ENCODE measurements around the gene ATP8A1.
"Not testable (repeated sequence)": the region's sequence is repeated elsewhere in the genome, so short reads cannot be mapped to it uniquely, and the experiment has no call there.

Gene ATP8A1

DNA sequence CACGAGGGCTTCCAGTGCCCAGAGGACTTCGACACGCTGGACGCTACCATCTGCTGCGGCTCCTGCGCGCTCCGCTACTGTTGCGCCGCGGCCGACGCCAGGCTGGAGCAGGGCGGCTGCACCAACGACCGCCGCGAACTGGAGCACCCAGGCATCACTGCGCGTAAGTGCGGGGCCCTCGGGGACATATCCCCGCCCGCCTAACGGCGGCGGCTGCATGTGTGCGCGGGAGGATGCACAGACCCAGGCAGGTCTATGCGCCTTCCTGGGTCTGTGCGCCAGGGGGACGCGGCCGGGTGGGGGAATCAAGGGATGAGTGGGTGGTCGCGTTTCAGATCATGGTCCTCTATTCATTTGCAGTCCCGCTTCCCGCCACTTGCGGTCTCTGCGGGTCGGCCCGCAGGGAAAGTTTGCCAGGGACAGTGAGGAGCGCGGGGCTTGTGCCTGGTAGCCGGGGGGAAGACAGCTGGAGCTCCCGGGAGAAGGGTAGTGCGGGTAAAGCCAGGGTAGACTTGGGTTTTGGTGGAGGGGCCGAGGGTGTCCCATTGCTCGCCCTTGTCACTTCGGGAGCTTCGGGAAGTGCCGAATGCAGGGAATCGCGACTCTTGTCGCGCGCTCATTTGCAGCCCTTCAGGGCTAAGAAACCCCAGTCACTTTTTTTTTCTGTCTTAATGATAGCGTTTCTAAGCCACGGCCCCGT, 258.6 kb downstream of the ATP8A1 start:
- FAIRE-seq = no peak

DNA sequence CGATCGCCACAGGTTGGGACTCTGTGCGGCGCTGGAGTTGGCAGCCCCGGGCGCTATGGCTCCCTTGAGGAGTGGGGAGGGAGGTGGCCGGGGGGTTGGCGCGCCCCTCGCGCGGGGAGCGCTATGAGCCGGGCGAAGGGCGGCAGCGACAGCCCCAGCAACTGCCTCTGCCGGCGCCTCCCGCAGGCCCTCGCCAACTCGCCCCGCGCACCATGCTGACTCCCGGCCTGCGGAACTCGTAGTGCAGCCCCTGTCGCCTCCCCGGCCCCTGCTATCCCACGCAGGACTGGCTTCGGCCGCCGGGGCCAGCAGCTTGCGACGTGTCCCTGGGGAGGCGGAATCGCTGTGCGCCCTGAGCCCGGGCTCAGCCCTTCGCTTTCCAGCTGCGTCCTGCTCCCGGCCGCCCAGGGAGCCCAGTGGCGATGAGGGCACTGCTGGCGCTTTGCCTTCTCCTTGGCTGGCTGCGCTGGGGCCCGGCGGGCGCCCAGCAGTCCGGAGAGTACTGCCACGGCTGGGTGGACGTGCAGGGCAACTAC, 259.2 kb downstream of the ATP8A1 start:
- FAIRE-seq = no peak

DNA sequence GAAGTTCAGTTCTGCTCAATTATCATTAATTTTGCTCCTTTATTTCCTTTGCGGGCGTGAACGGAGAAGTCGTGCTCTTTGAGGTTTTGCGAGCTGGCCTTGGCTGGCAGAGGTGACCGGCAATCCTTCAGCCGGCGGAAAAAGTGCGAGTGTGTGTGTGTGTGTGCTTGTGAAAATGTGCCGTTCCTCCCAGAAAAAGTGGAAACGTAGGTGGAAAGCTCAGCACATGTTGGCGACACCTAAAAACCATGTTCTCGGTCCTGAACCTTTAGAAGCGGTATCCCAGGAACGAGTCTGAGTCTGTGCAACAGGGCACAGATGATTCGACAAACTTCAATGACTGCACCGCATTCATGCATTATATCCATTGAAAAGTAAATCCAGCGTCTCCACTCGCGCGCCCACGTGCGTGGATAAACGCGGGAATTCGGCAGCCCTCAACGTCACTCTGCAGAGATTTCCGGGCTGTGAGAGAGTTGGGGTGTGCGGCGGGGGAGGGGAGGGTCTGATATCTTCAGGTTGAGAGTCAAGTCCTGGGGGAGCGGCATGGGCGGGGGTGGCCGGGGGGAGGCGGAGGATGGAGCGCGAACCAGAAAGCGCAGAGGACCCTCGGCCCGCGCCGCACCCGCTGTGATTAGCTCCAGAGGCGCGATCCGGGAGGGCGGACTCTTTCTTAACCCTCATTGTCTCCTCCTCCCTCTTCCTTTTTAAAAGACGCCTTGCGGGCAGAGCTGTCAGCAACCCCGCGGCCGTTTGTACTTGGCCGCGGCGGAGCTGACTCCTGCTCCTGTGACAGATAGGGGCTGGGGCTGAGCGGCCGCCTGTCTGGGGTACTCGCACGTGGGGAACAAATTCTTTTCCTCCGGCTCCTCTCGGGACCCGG, 259.9 kb downstream of the ATP8A1 start, which contains the start of gene SHISA3:
TSS of gene SHISA3 (plus strand) at position 737 of the 883 bp plus-strand sequence. CDS start 569 bp downstream, outside the sequence.
- FAIRE-seq = no peak

DNA sequence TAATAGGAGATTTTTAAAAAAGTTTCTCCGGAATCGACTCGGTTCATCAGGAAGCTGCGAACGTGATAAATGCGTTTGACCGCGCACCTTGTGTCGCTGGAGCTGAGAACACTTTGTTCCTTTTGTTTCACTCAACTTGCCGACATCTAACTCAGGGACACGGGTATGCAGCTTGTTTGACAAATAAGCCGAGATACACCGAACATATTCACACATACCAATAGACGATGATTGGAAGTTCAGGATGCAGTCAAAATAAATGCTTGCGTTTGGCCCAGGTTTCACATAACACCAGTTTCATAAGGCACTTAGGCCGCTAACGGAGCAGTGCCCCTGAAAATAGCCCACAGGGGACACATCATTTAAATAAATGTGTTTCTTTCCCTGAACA, 260.5 kb downstream of the ATP8A1 start:
- FAIRE-seq = no peak

DNA sequence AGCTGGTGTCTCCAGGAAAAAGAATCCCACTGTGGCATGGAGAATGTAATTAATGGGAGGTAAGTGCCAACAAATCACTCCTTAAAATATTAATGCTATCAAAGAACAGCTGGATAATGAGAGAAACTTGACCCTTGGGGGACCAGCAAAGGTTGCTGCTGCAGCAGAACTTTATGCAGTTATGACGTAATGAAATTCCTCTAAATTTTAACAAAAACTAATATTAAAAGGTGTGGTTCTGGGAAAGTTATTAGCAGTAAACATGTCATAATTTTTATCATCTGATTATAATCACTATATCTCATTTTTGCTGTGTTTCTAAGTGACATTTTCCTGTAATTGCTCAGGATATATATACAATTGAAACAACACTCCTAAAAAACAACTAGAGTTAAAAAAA, 261.3 kb downstream of the ATP8A1 start:
- FAIRE-seq = no peak

DNA sequence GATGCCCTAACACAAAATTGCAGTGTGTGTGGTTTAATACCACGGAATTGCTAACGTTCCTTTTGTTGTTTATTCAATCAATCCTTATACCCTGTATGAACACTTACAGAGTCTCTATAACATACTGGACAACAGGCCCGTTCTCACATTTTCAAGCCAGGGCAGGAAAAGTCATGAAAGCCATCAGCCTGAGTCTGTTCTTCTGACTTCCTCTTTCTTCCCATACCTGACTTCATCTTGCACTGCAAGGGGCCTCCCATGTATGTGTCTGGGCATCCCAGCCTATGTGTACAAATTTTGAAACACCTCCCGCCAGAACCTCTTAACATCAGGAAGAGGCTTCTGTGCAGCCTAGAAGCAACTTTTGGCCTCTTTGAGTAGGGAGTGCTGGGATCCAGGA, 264.5 kb downstream of the ATP8A1 start:
- FAIRE-seq = no peak

DNA sequence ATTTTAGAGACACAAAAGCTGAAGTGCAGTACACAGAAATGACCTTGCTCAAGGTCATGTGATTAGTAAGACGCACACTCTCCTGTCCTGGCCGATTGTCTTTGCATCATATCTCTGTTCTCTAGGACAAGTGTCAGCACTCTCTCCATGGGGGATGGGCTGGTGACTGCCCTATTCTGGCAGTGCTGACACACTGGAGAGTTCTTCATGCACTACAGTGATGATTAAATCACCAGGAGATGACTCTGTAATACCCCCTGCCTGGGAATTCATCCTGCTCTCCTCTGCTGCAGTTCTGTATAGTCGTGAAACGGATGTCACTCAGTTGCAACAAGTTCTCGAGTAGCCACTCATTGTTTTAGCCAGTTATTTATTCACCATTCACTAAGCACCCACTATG, 264.9 kb downstream of the ATP8A1 start:
- FAIRE-seq = no peak

DNA sequence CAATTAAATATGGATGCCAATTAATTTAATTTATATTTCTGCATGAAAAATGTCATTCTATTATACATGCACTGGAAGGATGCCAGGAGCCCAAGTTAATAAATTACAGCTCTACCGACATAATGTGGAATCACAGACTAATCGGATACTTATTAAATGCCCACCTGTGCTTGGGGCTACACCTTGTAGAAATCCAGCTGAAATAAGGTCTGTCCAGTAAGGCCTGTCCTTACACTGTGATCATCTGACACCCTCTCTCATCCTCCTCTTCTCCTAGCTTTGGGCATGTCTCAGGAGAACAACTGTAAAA, 265.6 kb downstream of the ATP8A1 start:
- no peak for FAIRE-seq

DNA sequence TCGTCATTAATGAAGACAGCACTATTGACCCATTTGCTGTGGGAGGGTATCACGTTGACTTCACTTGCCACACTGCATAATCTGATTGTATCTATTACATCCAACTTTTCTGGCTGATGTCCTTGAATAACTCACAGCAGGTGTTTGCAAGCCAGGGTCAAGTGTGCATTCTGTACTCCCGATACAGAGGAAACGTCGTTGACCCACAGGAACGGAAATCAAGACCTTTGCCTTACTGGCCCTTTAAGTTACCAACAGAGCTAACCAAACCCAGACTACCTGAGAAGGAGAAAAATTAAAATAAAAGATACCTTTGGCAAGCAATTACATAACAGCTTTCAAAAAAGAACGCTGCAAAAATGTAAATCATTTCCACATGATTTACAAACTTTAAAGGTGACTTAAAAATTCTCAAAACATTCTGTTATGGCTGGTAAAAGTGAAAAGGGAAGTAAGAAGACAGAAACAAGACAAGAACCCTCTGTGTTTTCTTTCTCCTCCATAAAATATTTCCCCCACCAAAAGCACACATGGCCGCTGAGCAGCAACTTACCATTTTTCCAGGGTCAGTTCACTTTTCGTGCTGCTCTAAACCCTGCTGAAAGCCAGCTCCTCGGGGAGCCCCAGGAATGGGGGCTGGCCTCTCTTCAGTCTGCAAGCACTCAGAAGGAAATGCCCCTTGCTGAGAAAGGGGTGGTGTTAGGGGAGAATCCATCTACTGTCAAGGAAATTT, 266.1 kb downstream of the ATP8A1 start:
- no peak for FAIRE-seq

DNA sequence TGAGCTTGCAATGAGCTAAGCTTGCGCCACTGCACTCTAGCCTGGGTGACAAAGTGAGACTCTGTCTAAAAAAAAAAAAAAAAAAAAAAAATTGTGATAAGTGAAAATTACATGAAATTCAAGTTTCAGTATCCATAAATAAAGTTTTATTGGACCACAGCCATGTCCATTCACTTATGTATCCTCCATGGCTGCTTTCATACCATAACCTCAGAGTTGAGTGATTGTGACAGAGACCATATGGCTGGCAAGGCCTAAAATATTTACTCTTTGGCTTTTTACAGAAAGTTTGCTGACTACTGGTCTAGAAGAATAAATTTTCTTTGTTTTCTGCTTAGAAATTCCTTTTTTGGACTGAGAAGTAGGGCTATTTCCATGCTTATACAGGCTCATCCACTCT, 271.4 kb downstream of the ATP8A1 start:
- FAIRE-seq = no peak

DNA sequence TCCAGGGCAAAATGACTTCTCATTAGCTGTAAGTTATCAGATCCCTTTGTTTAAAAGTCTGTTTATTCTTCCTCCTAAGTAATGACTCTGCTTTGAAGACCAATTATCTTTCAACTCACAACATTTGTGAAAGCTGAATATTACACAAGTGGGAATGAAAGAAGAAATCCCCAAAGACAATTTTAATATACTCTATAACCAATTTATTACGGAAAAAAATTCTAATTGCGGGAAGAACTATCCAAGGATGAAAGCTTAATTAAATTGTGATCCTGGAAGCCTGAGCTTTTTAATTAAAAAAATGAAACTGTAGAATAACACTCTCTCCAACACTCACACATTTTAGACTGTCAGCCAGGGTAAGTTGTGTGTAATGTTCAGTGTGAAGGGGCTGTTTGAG, 275.2 kb downstream of the ATP8A1 start:
- FAIRE-seq = no peak

DNA sequence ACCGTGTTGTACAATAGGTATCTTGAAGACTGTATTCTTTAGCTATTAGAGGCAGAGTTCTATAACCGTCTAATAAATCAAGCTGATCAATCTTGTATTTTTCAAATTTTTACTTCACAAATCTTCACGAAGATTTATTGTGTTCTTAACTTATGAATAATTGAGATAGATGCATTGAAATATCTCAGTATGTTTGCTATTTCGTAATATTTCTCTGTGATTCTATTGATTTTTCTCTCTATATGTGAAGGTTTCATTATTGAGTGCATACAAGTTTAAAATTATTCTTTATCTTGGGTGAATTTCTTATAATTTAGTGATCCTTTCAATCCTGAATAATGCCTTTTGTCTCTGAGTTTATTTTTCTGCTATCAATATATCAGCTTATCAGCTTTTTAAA, 279.4 kb downstream of the ATP8A1 start:
- FAIRE-seq = no peak

DNA sequence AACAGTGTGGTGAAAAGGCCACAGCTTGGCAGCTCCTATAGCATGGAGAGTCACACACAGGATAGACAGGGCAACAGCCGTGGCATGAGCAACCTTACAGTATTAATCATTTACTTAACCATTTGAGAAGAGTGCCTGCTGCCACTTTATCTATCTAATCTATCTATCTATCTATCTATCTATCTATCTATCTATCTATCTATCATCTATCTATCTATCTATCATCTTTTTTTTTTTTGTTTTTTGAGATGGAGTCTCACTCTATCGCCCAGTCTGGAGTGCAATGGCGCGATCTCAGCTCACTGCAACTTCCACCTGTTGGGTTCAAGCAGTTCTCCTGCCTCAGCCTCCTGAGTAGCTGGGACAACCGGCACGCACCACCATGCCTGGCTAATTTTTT, 284.6 kb downstream of the ATP8A1 start:
- FAIRE-seq = not testable (repeated sequence)

DNA sequence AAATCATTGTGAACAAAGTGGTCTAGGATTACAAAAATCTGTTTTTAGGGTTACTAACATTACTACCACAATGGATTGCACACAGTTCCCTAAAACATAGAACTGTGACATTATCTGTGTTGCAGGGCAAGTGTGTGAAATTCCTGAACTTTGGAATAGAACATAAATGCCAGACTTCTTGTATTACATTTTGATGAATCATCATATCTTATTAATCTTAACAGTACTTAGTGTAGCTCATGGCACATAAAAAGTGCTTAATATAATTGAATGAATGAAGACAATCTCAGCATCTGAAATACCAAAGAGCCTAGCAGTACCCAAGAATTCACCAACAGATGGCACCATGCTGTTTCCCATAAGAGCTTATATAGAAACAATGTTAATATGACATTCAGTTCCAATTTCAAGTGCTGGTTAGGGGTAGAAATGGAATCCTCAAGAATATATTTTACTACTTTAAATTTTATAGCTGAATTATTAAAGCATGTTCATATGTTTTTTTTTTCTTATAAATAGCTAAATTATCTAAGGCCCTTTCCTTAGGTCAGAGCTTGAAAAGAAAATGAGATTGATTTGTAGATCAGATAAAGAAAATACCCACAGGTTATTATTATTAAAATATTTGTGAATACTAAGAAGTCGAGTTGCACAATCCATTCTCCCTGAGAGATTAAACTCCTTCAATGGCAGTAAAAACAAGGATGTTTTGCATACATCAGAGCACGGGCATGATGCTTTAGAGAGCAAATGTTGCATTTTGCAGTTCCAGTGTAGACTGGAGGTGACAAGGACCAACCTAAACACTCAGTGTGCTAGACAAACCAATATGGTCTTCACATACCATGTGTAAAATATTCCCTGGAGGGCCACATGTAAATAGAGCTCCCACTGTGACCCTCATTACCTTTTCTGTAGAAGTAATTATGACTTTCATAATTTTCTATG, 285.3 kb downstream of the ATP8A1 start:
- FAIRE-seq = peak; percentile 95

DNA sequence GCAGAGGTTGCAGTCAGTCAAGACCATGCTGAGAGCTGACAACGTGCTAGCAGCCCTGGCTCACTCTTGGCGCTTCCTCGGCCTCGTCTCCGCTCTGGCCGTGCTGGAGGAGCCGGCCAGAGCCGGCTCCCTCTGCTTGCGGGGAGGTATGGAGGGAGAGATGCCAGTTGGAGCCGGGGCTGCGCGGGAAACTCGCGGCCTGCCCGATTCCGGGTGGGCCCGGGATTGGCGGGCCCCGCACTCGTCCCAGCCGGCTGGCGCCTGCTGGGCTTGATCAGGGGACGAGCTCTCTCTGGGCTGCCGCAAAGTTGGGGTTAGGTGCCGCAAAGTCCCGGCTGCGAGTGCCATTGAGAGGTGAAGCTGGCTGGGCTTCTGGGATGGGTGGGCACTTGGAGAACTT, 287.4 kb downstream of the ATP8A1 start:
- no peak for FAIRE-seq

DNA sequence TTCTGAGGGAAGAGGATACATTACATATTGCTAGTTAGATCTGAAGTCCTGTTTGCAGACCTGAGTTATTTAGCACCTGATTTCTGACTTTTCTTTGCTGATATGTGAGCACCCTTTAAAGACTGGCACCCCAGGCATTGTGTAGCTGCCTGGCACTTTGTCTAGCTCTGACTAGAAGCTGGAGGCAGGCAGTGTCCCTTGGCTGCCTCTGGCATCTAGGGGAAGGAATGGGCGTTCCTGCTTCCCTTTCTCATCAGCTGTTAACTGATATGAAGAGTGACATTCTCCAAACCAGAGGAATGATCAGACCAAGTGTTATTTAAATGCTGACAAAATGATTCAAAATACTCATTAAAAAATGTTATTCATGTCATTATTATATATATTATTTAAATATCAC, 289.9 kb downstream of the ATP8A1 start:
- no peak for FAIRE-seq

DNA sequence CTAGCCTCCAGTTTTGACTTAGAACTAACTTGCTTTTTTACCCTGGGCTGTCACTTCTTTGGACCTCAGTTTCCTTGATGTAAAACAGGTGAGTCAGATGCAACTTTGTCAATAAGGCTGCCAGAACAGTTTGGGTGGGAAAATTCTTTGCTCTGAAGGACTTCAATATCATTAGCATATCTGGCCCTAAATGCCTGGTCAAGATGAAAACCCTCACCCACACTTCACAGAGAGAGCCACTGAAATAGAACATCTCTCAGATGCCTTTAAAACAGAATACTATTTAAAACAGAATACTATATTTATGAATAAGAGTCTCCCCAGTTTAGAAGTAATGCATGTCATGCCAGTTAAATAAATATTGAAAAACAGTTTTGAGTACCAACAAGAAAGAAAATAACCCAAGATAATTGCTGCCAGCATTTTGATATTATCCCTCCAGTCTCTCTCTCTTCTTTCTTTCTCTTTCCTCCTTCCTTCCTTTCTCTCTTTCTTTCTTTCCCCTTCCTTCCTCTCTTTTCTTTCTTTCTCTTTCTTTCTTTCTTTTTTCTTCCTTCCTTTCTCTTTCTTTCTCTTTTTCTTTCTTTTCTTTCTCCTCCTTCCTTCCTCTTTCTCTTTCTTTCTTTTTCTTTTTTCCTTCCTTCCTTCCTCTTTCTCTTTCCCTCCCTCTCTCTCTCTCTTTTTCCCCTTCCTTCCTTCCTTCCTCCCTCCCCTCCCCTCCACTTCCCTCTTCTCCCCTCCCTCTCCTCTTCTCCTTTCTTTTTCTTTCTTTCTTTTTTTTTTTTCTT, 292.4 kb downstream of the ATP8A1 start:
- FAIRE-seq = no peak

DNA sequence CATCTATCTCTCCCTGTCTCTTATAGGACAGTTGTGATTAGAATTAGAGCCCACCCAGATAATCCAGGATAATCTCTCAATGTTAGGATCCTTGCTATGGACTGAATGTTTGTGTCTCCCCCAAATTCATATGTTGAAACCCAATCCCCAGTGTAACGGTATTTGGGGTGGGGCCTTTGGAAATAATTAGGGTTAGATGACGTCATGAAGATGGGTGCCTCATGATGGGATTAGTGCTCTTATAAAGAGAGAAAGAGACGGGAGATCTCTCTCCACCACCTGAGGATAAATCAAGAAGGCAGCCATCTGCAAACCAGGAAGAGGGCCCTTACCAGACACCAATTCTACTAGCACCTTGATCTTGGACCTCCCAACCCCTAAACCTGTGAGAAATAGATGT, 293.3 kb downstream of the ATP8A1 start:
- no peak for FAIRE-seq

DNA sequence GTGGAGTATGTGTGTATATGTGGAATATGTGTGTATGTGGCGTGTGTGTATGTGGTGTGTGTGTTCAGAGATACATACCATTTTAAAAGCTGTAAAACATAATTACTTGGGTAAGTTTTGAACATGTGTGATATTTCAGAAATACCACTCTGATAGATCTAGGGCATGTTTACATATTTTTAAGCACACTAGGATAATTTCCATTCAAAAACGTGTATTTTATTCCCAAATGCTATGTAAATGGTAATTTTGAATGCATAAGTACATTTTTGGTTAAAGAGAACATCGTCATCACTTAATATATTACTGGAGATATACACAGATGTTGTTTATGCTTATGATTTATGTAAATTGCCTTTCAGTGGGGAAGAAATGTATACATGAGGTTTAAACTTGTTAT, 294.3 kb downstream of the ATP8A1 start:
- FAIRE-seq = no peak

DNA sequence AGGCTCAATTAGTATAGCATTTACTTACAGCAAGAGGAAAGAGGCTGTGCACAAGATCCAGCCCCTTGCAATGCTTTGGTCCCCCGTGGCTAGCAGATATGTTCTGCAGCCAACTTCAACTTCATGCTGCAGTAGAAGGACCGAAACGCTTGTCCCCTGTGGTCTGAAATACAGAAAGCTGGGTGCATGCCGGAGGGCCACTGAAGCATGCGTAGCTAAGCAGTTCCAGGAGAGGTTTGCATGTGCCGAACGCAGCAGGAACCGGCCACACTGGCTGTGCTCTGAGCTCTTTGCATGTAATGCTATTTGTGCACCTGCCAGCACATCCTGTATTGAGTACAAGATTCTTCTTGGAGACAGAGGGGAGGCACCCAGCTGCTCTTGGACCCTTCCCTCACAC, 295.4 kb downstream of the ATP8A1 start:
- FAIRE-seq = no peak

DNA sequence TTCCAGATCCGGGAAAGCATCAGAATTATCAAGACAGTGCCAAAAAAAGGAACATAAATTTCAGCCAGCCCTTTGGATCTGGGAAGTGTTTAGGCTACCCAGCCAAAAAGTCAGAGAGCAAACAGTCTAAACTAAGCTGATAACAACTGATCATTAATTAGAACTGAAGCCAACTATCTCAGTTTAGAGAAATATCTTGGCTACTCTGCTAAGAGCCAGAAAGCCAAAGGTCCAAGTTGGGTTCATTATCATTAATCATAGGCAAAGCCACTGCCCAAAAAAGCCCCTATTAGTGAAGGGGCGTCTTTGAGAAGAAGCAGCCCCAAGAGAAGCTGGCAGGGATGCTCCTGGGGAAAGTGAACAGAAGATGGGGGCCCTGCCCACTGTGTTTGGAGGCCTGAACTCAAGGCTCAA, 296.6 kb downstream of the ATP8A1 start:
- FAIRE-seq = no peak

All from endometrium (tissue), 2 donors.